Stimulated activated CD4-positive, alpha-beta T cell treated with anti-CD3 and anti-CD28 coated beads, Interleukin-2, amount 100 ng/mL, for 48 hours (primary cell): ENCODE measurements around the gene AXL.
"Not testable (repeated sequence)": the region's sequence is repeated elsewhere in the genome, so short reads cannot be mapped to it uniquely, and the experiment has no call there.

Source experiments
- DNase-seq, 2 donors: peaks; one replicate each; pipeline ENCODE4 v3.0.0-alpha.2; 2020

The AXL gene

DNA sequence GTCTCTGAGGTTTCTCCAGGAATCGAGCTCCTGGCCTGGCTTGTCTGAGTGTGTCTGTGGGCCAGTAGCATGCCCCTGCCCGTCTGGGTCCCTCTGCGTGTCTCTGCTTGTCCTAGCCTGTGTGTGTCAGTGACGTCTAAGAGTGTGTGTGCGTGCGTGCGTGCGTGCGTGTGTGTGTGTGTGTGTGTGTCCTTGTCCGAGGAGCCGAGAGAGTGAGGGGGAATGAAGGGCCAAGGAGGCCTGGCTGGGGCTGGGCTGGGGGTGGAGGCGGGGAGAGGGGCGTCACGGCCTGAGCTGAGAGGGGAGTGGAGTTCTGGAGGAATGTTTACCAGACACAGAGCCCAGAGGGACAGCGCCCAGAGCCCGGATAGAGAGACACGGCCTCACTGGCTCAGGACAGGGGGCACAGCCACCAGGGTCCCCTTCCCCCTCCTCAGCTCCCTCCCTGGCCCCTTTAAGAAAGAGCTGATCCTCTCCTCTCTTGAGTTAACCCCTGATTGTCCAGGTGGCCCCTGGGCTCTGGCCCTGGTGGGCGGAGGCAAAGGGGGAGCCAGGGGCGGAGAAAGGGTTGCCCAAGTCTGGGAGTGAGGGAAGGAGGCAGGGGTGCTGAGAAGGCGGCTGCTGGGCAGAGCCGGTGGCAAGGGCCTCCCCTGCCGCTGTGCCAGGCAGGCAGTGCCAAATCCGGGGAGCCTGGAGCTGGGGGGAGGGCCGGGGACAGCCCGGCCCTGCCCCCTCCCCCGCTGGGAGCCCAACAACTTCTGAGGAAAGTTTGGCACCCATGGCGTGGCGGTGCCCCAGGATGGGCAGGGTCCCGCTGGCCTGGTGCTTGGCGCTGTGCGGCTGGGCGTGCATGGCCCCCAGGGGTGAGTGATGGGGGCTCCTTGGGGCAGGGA, at the start of gene AXL:
Gene AXL, plus strand, starts transcription at position 609 of the 893 bp plus-strand sequence. Its CDS starts 170 bp downstream, at position 779.
- DNase-seq: no peak

DNA sequence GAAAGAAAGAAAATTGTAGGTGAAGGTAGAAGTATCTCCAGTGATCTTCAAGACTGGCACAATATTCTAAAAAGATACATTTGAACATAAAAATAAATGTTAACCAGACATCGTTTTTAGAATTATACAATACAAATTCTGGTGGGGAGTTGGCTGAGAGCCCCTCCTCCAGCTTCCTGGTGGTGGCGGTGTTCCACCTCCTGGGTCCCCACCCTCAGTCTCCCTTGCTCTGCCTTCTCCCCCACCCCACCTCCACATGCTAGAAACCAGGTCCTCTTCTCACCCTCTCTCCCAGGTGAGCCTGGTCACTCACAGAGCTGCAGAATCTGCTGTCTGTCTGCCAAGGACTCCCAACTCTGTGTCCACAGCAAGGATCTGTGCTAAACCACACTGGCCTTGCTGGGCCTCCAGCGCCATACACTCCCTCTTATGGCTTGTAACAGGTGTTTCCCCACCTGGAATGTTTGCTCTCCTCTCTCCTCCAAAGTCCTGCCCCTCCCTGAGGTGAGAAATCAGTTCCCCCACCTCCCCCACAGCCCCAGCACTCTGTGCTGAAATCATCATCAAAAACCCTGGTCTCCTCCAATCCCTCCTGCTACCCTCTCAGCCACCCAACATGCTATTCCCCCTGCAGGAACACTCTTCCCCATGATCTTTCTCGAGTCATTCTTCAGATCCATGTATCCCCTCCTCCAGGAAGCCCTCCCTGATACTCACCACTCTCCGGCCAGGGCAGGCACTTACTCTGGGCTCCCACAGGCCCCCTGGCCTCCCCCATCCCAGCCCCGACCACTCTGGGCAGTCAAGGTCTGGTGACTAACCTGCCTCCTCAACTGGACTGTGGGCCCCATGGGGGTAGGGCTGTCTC, 46.5 kb upstream of the AXL start:
- no peak for DNase-seq

DNA sequence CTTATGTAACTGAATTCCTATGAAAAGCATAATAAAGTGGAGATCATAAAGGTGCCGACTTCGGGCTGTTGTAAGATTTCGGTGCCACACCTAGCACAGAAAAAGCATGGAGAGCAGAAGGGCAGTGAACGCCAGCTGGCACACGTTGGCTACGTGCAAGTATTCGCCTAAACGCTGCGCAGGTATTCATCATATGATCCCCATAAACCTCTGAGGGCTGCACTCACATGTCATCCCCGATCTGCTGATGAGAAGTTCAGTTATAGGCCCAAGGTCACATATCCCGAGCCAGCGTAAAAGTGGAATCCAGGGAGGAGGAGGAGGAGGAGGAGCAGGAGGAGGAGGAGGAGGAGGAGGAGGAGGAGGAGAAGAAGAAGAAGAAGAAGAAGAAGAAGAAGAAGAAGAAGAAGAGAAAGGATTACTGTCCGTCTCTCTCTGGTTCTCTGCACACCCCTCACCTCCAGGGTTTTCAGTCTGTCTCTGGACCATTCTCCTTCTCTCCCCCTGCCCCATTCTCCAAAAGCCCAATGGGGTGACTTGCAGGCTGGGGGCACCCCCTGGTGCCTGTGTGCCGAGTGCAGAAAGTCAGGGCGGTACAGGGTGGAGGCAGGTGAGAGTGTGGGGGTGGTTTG, 44.6 kb upstream of the AXL start:
- DNase-seq: no peak

DNA sequence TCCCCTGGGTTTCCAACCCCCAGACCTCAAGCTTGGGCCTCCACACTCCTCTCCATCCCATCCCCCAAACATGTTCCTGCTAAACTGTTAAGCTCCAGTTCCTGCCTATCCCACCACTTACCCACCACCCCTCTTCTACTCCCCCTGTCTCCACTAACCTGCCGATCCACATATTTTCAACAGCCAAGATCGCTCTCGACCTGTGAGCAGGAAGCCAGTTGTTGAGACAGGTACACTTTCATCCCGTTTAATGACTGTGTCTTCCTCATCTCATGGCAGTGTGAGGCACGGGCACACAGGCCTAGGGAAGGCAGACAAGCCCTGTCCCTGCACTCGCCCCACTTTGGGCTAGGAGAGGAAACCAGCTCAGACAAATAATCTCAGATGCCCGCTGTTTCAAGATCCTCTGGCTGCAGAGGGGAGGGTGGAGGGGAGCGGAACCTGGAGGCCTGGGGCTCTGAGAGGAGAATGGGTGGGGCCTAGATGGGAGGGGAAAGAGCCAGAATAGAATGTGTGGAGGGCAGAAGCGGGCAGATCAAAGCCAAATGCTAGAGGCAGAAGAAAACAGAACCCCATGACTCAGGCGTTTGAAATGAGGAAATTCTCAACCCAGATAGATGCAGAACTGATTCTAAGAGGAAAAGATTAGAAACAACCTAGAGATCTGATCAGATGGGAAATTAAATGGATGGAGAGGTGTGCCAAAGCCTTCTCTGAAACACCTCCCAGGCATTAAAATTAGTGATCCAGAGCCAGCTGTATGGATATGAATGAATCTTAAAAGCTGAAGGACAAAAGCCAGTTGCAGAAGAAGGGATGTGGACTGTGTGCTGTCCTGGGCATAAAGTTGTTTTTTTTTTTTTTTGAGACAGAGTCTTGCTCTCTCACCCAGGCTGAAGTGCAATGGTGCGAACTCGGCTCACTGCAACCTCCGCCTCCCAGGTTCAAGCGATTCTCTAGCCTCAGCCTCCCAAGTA, 42.9 kb upstream of the AXL start:
- DNase-seq: peak; percentile 14

DNA sequence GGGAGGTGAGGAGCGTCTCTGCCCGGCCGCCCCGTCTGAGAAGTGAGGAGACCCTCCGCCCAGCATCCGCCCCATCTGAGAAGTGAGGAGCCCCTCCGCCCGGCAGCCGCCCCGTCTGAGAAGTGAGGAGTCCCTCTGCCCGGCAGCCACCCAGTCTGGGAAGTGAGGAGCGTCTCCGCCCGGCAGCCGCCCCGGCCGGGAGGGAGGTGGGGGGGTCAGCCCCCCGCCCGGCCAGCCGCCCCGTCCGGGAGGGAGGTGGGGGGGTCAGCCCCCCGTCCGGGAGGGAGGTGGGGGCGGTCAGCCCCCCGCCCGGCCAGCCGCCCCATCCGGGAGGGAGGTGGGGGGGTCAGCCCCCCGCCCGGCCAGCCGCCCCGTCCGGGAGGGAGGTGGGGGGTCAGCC, 38.9 kb upstream of the AXL start:
- DNase-seq: not testable (repeated sequence)

DNA sequence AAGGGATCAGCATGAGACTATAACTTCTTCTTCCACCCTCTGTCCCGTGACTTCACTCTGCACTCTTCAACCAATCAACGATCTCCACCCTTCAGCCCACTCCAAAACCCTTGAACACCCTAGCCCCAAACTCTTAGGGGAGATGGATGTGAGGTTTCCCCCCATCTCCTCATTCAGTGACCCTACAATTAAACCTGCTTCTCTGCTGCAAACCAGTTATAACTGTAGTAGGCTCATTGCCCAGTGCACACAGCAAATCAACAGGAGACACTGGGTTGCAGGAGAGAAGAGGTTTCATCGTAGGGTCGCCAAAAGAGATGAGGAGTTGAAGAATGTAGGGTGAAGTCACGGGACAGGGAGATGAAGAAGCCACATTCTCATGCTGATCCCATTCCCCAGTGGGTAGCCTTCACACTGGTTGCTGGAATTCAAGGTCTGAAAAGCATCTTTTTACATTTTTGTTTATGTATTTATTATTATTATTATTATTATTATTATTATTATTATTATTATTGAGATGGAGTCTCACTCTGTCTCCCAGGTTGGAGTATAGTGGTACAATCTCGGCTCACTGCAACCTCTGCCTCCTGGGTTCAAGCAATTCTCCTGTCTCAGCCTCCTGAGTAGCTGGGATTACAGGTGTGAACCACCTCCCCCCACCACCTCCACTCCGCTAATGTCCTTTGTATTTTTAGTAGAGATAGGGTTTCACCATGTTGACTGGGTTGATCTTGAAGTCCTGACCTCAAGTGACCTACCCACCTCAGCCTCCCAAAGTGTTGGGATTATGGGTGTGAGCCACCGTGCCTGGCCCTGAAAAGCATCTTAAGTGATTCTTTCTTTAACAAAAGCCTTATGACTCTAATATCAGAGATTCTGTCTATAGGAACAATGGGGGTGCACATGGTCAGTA, 31.8 kb upstream of the AXL start:
- no peak for DNase-seq

DNA sequence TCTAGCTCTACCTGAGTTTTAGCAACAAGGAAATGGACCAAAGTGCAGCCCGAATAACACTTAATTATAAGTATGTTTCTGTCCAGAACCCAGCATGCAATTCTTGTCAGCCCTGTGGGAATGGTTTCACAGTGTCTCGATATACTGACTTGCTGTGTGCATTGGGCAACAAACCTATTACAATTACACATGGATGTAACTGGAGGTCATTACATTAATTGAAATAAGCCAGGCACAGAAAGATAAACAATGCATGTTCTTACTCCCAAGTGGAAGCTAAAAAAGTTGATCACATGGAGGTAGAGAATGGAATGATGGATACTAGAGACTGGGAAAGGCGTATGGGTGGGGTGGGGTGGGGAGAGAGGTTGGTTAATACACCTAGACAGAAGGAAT, 31.1 kb upstream of the AXL start:
- DNase-seq: no peak

DNA sequence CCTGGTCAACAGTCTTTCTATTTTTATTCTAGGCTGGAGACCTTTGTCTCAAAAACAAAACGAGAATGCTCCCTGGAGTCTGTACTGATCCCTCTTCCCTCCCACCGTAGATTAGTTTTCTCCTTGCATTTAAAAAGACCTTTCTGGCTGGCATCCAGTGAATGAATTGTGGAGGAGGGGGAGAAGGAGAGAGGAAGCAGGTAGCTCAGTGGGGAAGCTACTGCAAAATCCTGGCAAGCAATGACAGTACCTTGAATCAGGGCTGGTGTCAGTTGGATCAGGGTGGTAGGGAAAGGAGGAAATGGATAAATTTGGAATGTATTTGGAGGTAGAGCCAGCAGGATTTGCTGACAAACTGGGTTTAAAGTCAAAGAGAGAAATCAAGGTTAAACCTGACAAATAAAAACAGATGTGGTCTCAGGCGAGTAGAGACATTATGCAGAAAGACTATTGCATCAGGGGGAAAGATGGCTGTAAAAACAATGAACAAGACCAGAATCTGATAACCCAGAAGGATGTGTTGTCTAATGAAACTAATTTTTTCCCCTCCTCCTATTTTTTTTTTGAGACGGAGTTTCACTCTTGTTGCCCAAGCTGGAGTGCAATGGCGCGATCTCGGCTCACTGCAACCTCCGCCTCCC, 29.5 kb upstream of the AXL start:
- no peak for DNase-seq

DNA sequence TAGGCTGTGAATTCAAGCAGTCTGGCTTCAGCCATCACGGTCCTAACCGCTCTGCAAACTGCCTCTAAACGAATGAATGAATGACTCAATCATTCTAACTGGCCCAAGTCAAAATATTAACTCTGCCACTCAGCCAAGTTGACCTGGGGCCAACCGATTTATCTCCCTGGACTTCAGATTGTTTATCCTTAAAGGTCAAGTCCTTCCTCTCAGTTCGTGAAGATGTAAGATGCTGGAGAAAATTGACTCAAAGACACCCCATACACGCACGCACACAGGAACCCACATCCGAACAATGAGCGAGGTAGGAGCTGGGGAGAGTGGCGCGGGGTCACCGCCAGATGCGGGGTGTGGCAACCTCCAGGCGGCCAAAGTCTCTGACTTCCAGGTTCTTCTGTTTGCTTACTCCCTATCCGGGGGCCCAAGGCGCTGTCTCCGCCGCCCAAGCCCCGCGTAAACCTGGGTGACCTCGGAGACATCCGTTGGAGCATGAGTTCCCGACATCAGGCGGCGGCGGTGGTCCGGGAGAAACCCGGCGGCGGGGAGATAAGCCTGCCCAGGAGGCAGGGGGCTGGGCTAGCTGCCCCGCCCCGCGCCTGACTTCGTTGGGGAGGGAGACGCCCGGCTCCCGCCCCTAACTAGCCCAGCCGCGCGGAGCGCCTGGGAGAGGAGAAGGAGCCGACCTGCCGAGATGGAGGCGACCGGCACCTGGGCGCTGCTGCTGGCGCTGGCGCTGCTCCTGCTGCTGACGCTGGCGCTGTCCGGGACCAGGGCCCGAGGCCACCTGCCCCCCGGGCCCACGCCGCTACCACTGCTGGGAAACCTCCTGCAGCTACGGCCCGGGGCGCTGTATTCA, 26.2 kb upstream of the AXL start, which contains the start of gene CYP2S1:
Gene CYP2S1, plus strand, starts transcription at position 646 of the 856 bp plus-strand sequence. Its CDS starts 46 bp downstream, at position 692.
- peak; percentile 9 to 10 for DNase-seq

DNA sequence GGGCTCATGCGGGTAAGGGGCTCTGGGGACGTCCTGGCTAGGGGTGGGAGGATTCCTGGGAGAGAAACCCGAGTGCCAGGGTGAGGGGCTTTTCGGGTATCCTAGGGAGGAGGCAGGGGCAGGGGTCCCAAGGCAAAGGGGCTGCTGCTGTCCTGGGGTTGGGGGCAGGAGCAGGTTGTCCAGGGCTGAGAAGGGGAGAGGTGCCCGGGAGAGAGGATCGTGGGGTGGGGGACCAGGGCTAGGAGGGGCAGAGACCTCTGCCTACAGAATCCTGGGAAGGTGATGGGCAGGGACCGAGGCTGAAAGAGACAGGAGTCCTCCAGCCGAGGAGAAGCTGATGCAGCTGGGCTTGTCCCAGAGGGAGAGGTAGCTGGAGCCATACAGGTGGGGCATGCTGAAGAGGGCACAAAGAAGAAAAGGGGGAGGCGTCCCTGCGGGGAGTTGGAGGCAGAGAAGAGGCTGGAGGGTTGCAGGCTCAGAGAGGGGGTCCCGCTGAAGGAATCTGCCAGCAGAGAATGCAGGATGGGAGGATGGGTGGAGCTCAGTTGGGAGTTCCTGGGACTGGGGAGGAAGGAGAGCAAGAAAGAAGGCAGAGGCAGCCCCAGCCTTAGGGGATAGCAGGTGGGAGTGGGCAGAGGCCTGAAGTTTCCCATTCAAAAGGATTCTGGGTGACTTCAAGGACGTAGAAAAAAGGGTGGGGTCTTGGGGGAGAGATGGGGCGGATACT, 25.4 kb upstream of the AXL start:
- no peak for DNase-seq

DNA sequence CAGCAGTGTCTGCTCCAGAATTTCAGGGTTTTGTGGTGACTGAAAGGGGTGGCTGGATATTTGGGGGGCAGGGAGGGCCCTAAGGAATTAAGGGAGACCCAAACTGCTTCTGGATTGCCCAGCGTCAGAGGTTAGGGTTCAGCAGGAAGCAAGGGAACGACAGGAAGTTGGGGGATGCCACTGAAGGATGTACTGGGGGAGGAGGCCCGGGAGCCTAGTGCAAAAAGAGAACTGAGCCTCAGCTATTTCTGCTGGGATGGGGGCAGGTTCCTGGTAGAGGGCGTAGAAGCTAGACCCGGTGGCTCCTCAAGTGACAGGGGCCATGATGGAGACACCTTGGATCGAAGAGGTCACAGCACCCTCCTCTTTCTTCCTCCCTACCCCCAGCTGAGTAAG, 24.9 kb upstream of the AXL start:
- DNase-seq: no peak

DNA sequence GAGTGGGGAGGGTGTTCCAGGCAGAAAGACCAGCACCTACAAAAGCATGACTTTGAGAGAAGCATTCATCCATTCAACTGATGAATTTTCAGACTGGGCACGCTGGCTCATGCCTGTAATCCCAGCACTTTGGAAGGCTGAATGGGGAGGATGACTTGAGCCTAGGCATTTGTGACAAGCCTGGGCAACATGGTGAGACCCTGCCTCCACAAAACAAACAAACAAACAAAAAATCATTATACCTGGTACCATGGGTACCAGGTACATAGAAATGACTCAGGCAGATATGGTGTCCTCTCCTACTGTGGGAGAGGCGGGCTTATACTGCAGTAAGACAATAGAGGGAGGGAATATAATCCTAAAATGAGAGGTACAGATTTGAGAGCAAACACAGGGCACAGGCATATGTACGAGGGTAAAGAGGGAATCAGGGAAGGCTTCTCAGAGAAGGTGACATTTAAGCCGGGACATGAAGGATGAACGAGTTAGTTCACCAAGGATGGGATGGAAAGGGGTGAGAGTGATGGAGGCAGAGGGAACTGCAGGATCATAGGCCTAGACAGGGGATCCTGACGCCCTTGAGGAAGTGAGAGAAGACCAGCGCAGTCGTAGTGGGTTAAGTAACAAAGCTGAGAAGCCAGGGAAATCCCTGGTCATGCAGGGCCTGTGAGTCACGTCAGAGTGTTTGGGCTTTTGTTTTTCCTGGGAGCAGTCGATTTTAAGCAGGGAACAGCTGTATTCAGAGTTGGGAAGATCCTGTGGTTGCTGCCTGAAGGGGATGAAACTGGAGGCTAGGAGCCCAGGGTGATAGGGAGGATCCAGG, 23.1 kb upstream of the AXL start:
- no peak for DNase-seq

DNA sequence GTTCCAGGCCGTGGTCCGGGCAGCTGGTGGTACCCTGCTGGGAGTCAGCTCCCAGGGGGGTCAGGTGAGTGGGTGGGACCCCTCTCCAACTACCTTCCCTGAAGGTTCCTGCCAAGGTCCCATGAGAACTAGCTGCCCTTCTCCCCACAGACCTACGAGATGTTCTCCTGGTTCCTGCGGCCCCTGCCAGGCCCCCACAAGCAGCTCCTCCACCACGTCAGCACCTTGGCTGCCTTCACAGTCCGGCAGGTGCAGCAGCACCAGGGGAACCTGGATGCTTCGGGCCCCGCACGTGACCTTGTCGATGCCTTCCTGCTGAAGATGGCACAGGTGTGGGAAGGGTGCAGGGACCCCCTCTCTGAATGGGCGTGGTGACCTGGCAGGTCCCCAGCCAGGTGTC, 20.5 kb upstream of the AXL start:
- DNase-seq: no peak

DNA sequence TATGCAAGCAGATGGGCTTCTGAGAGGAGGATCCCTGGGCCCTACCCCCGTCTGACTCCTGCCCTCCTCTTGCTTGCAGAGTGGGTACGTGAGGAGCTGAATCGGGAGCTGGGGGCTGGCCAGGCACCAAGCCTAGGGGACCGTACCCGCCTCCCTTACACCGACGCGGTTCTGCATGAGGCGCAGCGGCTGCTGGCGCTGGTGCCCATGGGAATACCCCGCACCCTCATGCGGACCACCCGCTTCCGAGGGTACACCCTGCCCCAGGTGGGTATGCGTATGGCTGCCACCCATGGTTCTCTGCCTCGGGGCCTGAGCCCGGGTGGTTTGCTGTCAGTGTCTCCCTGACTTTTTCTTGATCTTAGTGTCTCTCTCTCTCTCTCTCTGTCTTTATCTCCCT, 15.7 kb upstream of the AXL start:
- no peak for DNase-seq

DNA sequence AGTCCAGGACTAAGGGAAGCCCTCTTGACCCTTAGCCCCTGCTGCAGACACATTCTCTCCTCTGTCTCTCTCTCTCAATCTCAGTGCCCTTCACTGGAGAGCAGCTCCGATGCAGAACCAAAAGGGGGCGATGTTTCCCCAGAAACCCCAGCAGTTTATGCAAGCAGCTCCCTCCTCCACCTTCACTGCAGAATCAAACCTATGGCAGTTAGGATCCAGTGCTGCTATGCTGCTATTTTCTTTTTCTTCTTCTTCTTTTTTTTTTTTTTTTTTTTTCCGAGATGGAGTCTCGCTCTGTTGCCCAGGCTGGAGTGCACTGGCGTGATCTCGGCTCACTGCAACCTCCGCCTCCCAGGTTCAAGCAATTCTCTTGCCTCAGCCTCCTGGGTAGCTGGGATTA, 14.7 kb upstream of the AXL start:
- DNase-seq: peak; percentile 76 to 79

DNA sequence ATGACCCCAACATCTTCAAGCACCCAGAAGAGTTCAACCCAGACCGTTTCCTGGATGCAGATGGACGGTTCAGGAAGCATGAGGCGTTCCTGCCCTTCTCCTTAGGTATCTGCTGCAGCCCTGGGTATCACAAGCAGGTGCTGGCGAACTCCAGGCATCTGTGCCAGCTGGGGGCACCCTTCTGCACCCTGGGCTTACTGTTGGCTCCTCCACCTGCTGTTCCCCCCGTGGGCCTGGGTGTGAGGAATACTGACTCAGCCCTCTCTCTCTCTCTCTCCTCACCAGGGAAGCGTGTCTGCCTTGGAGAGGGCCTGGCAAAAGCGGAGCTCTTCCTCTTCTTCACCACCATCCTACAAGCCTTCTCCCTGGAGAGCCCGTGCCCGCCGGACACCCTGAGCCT, 13.0 kb upstream of the AXL start:
- DNase-seq: no peak

DNA sequence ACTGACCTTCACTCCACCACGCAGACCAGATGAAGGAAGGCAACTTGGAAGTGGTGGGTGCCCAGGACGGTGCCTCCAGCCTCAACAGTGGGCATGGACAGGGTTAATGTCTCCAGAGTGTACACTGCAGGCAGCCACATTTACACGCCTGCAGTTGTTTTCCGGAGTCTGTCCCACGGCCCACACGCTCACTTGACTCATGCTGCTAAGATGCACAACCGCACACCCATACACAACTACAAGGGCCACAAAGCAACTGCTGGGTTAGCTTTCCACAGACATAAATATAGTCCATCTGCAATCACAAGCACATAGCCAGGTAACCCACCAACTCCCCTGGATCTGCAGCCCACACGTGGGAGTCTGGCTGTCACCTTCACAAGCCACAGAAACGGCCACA, 12.6 kb upstream of the AXL start:
- DNase-seq: no peak
